K562 (cell line): ENCODE measurements around the gene ZNF800. TPM values are rescaled to one million over a fixed set of nuclear protein-coding genes. Genes with fewer than 3 reads are reported as not detected.

Experiments used
- ARHGAP35 ChIP-seq: fragments of 450-650 bp; IDR thresholded peaks from 2 replicates; pipeline ENCODE4 v1.6.1; 2018; ENCODE audit not compliant: partially characterized antibody
- BDP1 ChIP-seq: IDR thresholded peaks from 3 replicates; pipeline ENCODE4 v1.6.1; 2011; ENCODE audit not compliant: insufficient read length, insufficient read depth
- FOXP1 ChIP-seq: sonication (generic); formaldehyde crosslinking; IDR thresholded peaks from 2 replicates; pipeline ENCODE4 v1.8.0; 2022; ENCODE audit warnings: mild to moderate bottlenecking, missing genetic modification reagents
- GABPA ChIP-seq: fragments of 200-800 bp; sonication (Bioruptor generic); conservative IDR thresholded peaks from 2 replicates; pipeline ENCODE4 v1.6.1; 2016; ENCODE audit warnings: low read depth, missing genetic modification characterization, missing compliant biosample characterization
- HNRNPK ChIP-seq: fragments of 200-400 bp; formaldehyde crosslinking; IDR thresholded peaks from one replicate; pipeline ENCODE4 v1.6.1; 2018; ENCODE audit warnings: mild to moderate bottlenecking, low read depth, low read length; ENCODE audit not compliant: poor library complexity, severe bottlenecking
- NFE2 ChIP-seq: IDR thresholded peaks from 2 replicates; pipeline ENCODE4 v1.6.1; 2014; ENCODE audit warnings: antibody characterized with exemption, low read depth
- polyA plus RNA-seq, 8 experiments: library from polyadenylated mRNA; depleted of rRNA in 4 of 8; stranded (reverse) in 5 of 8; unstranded in 3 of 8; fragments of >200 nt; fragmentation: Nextera tagmentation in 2 of 8; fragmentation: Illumina TruSeq in 1 of 8; extraction: Ambion mirVana in 2 of 8; extraction: Trizol in 1 of 8; gene quantifications; 2 replicates each; pipeline versions ENCODE4 v1.2.1 to v1.2.3, GENCODE V29; 2011 to 2014; ENCODE audit warnings: inconsistent platforms in 1 of 8, missing spikeins in 1 of 8
- total RNA-seq, 7 experiments: library from RNA; depleted of rRNA in 6 of 7; stranded (reverse); fragments of >200 nt in 6 of 7; fragmentation: Illumina TruSeq in 2 of 7; extraction: Trizol in 2 of 7; gene quantifications; 2 replicates each; pipeline versions ENCODE4 v1.2.1 to v1.2.3, GENCODE V29; 2011 to 2021; ENCODE audit warnings: low replicate concordance in 1 of 7
- TF ChIP-seq, protein P1 (sequence below), 2 experiments: fragments of 450-650 bp; IDR thresholded peaks; 2 replicates each; pipeline ENCODE4 v1.6.1; 2016; ENCODE audit warnings: mild to moderate bottlenecking in 2 of 2, borderline replicate concordance in 1 of 2, low read depth in 1 of 2, moderate library complexity in 1 of 2
- TF ChIP-seq, protein P2 (sequence below): fragments of 450-650 bp; IDR thresholded peaks from 2 replicates; pipeline ENCODE4 v1.6.1; 2014; ENCODE audit warnings: low read depth, mild to moderate bottlenecking, moderate library complexity, borderline replicate concordance
- TF ChIP-seq, protein P3 (sequence below): fragments of 450-650 bp; conservative IDR thresholded peaks from 2 replicates; pipeline ENCODE4 v1.6.1; 2016; ENCODE audit warnings: missing genetic modification characterization, low read depth, mild to moderate bottlenecking, control low read depth, missing compliant biosample characterization
- TF ChIP-seq, protein P4 (sequence below): IDR thresholded peaks from 2 replicates; pipeline ENCODE4 v1.6.1; 2011; ENCODE audit not compliant: insufficient read length; ENCODE audit errors: extremely low read depth
- TF ChIP-seq, protein P5 (sequence below): IDR thresholded peaks from 3 replicates; pipeline ENCODE4 v1.6.1; 2011; ENCODE audit warnings: borderline replicate concordance, mild to moderate bottlenecking, moderate library complexity; ENCODE audit not compliant: insufficient read length; ENCODE audit errors: extremely low read depth

The ZNF800 gene
- total and polyA plus RNA-seq, 9 of the 15 experiments (the other 6 are each of a cell fraction or from before 2014, with no cell fraction given) = 7.5 to 58.3 (median 33.4) TPM

DNA sequence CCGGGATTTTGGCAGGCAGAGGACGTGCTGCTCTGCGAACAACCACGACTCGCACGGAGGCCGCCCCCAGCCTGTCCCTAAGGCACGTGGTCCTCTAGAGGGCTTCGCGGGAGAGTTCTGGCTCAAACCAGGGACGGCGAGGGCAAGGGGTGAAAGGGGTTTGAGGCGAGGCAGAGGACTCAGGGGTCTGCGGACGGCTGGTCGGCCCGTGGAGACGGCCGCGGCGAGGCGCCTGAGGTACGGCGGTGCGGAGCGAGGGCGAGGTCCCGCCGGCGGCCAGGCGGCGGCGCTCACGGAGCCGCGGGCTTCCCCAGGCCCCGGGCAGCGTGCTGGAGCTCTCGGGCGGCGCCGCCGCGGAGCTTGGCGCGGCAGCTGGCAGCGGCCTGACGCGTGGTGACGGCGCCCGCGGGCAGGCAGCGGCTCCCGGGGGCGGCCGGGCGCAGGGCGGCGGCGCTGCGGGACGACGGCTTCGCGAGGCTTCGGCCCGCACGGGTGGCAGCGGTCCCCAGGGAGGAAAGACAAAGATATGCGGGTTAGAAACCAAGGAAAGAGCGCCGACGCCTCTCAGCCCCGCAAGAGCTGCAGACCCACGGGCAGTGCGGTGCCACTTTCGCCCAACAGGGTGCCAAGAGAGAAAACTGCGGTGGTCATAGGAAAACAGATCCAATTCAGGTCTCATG lies 44.8 kb downstream of the ZNF800 start (continued):
- TF ChIP-seq BDP1 (no peak), NFE2 (no peak), HNRNPK (no peak), FOXP1 (CRISPR knock-in tag) (no peak), ARHGAP35 (no peak), GABPA (no peak)
- TF ChIP-seq, protein P1, sequence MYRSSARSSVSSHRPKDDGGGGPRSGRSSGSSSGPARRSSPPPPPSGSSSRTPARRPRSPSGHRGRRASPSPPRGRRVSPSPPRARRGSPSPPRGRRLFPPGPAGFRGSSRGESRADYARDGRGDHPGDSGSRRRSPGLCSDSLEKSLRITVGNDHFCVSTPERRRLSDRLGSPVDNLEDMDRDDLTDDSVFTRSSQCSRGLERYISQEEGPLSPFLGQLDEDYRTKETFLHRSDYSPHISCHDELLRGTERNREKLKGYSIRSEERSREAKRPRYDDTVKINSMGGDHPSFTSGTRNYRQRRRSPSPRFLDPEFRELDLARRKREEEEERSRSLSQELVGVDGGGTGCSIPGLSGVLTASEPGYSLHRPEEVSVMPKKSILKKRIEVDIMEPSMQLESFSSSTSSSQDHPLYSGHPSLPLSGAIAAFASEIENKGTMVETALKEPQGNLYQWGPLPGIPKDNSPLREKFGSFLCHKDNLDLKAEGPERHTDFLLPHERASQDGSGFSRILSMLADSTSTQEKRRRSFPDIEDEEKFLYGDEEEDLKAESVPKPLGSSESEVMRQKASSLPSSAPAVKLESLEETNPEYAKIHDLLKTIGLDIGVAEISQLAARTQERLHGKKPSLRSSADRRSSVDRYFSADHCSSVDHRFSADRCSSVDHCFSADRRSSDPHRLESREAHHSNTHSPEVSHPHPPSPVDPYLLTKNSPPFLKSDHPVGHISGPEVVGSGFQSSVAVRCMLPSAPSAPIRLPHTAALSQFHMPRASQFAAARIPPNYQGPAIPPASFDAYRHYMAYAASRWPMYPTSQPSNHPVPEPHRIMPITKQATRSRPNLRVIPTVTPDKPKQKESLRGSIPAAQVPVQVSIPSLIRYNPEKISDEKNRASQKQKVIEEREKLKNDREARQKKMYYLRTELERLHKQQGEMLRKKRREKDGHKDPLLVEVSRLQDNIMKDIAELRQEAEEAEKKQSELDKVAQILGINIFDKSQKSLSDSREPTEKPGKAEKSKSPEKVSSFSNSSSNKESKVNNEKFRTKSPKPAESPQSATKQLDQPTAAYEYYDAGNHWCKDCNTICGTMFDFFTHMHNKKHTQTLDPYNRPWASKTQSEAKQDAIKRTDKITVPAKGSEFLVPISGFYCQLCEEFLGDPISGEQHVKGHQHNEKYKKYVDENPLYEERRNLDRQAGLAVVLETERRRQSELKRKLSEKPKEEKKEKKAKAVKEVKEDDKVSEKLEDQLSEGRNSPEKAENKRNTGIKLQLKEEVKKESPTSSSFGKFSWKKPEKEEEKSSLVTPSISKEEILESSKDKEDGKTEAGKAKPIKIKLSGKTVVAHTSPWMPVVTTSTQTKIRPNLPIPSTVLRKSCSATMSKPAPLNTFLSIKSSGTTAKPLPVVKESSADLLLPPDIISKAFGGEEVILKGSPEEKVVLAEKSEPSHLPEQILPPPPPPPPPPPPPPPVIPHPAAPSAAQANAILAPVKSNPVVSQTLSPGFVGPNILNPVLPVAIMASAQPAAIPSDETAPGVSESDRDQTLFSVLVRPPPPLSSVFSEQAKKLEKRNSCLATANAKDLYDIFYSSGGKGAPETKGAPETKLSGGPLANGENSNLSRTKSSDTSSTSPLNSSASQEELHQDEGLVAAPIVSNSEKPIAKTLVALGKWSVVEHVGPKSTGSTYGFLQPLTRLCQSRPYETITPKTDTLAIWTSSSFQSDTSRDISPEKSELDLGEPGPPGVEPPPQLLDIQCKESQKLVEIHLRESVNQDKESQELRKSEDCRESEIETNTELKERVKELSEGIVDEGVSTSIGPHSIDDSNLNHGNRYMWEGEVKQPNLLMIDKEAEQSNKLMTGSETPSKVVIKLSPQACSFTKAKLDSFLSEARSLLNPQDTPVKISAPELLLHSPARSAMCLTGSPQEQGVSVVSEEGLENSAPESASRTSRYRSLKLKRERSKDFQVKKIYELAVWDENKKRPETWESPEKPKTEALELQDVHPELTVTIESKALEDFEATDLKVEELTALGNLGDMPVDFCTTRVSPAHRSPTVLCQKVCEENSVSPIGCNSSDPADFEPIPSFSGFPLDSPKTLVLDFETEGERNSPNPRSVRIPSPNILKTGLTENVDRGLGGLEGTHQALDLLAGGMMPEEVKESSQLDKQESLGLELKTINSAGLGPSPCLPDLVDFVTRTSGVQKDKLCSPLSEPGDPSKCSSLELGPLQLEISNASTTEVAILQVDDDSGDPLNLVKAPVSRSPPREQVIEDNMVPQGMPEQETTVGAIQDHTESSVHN (IDR thresholded peaks at IDR 0.05; ENCODE audit: borderline replicate concordance in 1 of 2, low read depth in 1 of 2) = no peak
- TF ChIP-seq, protein P2, sequence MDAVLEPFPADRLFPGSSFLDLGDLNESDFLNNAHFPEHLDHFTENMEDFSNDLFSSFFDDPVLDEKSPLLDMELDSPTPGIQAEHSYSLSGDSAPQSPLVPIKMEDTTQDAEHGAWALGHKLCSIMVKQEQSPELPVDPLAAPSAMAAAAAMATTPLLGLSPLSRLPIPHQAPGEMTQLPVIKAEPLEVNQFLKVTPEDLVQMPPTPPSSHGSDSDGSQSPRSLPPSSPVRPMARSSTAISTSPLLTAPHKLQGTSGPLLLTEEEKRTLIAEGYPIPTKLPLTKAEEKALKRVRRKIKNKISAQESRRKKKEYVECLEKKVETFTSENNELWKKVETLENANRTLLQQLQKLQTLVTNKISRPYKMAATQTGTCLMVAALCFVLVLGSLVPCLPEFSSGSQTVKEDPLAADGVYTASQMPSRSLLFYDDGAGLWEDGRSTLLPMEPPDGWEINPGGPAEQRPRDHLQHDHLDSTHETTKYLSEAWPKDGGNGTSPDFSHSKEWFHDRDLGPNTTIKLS = no peak
- TF ChIP-seq, protein P3, sequence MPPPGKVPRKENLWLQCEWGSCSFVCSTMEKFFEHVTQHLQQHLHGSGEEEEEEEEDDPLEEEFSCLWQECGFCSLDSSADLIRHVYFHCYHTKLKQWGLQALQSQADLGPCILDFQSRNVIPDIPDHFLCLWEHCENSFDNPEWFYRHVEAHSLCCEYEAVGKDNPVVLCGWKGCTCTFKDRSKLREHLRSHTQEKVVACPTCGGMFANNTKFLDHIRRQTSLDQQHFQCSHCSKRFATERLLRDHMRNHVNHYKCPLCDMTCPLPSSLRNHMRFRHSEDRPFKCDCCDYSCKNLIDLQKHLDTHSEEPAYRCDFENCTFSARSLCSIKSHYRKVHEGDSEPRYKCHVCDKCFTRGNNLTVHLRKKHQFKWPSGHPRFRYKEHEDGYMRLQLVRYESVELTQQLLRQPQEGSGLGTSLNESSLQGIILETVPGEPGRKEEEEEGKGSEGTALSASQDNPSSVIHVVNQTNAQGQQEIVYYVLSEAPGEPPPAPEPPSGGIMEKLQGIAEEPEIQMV (tag) = no peak
- TF ChIP-seq, protein P4, sequence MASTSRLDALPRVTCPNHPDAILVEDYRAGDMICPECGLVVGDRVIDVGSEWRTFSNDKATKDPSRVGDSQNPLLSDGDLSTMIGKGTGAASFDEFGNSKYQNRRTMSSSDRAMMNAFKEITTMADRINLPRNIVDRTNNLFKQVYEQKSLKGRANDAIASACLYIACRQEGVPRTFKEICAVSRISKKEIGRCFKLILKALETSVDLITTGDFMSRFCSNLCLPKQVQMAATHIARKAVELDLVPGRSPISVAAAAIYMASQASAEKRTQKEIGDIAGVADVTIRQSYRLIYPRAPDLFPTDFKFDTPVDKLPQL = no peak
- TF ChIP-seq, protein P5, sequence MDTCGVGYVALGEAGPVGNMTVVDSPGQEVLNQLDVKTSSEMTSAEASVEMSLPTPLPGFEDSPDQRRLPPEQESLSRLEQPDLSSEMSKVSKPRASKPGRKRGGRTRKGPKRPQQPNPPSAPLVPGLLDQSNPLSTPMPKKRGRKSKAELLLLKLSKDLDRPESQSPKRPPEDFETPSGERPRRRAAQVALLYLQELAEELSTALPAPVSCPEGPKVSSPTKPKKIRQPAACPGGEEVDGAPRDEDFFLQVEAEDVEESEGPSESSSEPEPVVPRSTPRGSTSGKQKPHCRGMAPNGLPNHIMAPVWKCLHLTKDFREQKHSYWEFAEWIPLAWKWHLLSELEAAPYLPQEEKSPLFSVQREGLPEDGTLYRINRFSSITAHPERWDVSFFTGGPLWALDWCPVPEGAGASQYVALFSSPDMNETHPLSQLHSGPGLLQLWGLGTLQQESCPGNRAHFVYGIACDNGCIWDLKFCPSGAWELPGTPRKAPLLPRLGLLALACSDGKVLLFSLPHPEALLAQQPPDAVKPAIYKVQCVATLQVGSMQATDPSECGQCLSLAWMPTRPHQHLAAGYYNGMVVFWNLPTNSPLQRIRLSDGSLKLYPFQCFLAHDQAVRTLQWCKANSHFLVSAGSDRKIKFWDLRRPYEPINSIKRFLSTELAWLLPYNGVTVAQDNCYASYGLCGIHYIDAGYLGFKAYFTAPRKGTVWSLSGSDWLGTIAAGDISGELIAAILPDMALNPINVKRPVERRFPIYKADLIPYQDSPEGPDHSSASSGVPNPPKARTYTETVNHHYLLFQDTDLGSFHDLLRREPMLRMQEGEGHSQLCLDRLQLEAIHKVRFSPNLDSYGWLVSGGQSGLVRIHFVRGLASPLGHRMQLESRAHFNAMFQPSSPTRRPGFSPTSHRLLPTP = no peak
